HTR-8/SVneo (cell line): ENCODE data around the gene SLC11A1.
A peak's percentile ranks its signal among the peaks of the same experiment; 100 is the strongest.

Experiments used
- DNase-seq: peaks from one replicate; pipeline ENCODE4 v3.0.0; 2011; ENCODE audit warnings: low spot score, mixed read lengths; ENCODE audit not compliant: insufficient read length
- FAIRE-seq: peaks from 2 replicates; lab custom pipeline; 2011; peaks lifted over from hg19 to GRCh38; lab: Jason Lieb, UNC

The SLC11A1 gene

GRCh38 chr2:218402911-218403411, 20.9 kb downstream of the SLC11A1 start:
- FAIRE-seq: no peak
- DNase-seq: no peak

- DNase-seq: no peak
- FAIRE-seq: no peak
Measured at GRCh38 chr2:218403810-218404209, 21.7 kb downstream of the SLC11A1 start.

GRCh38 chr2:218404351-218405085, 22.4 kb downstream of the SLC11A1 start:
- DNase-seq: no peak
- no peak for FAIRE-seq

GRCh38 chr2:218405086-218405745, 23.1 kb downstream of the SLC11A1 start:
- no peak for FAIRE-seq

GRCh38 chr2:218405746-218406208, 23.7 kb downstream of the SLC11A1 start:
- no peak for DNase-seq
- FAIRE-seq: no peak

More at GRCh38 chr2:218405086-218405745, 23.1 kb downstream of the SLC11A1 start:
- no peak for DNase-seq

DNA sequence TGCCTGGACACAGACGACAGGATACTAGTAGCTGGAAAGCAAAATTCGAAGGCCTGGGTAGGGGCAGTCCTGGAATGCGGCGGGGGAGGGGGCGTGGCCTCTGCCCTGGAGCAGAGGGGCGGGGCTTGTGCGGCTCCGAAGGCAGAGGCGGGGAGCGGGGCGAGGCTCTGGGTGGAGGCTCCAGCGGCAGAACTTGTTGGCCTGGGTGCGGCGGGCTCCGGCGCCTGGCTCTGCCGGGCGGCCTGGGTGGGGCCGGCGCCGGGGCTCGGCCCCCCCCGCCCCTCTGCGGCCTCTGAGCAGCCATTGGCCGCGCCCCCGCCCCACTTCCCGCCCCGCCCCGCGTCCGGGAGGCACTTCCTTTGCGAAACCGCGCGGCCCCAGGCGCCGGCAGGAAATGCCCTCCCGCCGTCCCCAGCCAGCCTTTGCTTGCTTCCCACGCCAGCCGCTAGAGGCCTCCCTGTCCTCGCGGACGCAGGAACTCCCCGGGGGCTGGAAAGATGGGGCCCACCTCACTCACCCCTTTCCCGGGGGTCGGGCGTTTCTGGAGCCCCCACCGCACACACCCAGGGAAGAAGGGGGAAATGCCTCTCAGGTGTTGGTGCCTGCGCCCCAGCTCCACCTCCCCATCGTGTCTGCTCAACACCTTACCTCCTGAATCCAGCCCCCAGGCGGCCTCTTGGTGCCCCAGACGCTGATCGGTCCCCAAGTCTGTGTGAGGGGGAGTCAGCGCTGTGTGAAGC, 24.3 kb downstream of the SLC11A1 start:
- FAIRE-seq (peak; percentile 55), DNase-seq (peak; percentile 90)

DNA sequence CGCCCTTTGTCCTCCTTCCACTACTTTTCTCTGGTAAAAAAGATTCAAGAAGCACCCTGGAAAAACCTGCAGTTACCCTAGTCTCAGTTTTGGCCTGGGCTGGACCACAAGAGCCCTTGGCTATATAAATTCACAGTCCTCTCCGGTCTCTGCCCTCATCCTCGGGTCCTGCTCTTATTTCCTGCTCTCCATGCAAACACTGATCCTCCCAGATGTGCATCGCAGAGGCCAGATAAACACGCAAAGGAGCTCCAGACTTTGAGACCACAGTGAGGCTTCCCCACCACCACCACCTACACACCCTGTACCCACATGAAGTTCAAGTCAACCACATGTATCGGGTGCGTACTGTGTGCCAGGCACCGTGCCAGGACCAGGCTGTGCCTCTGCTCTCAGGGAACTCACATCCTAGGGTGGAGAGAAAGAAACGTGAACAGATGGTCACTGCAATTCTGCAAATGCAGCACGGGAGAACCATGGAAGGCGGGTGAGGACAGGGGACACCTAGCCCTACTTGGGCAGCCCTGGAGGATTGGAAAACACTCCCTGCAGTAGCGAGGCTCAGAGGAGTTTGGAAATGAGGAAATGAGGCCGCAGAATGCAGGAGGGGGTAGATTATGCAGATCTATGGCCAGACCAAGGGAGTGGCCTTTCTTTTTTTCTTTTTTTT, 25.0 kb downstream of the SLC11A1 start:
- DNase-seq: peak; percentile 35
- FAIRE-seq: no peak

GRCh38 chr2:218407717-218408116, 25.6 kb downstream of the SLC11A1 start:
- DNase-seq (no peak), FAIRE-seq (no peak)

- no peak for FAIRE-seq
- DNase-seq: no peak
Measured at GRCh38 chr2:218418321-218418716, 36.2 kb downstream of the SLC11A1 start.

GRCh38 chr2:218418717-218419458, 36.8 kb downstream of the SLC11A1 start, which contains the start of gene VIL1:
Gene VIL1 (plus strand): TSS chr2:218419123. CDS start chr2:218423779, 4,656 bp downstream.
- DNase-seq (no peak), FAIRE-seq (no peak)

DNA sequence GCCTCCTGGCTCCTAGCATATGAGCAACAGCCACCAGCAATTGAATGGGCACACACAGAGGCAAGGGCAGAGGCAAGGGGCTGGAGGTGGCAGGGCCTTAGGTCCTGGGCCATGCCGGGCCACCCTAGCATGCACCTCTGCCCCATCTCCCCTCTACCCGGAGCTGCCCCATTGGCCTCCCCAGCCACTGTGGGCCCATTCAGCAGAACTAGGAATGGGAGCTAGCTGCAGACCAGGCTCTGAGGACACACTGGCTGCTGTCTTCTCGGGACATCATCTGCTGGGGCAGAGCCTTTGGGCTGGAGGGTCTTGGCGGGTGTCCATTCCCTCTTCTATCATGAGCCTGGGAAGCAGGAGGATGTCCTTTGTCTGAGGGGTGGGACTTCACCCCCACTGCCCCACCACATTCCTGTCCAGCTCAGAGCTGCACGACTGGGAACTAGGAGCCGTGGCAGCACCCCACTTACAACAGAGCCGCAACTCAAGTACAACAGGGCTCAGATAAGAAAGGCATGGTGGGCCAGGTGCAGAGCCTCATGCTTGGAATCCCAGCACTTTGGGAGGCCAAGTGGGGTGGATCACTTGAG, 37.6 kb downstream of the SLC11A1 start:
- DNase-seq (no peak), FAIRE-seq (no peak)

DNA sequence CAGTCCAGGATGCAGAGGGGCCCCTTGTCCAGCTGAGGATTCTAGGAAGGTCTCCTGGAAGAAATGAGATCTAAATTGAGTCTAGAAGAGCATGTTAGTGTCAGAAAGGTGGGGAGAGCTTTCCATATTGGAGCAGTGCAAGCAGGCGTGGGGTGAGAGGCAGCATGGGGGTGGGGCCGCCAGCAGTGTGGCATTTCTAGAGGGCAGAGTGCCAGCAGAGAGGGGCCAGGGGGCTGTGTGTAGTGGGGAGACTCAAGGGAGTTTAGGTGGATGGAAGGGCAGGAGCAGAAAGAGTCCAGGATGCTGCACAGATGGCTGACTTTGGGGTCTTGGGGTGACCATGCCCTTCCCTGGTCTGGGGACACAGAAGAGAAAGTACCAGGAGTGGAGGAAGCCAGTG, 39.0 kb downstream of the SLC11A1 start:
- no peak for FAIRE-seq

GRCh38 chr2:218422403-218423086, 40.5 kb downstream of the SLC11A1 start:
- DNase-seq (no peak), FAIRE-seq (no peak)

More for the DNA sequence above, 39.0 kb downstream of the SLC11A1 start:
- DNase-seq: no peak

DNA sequence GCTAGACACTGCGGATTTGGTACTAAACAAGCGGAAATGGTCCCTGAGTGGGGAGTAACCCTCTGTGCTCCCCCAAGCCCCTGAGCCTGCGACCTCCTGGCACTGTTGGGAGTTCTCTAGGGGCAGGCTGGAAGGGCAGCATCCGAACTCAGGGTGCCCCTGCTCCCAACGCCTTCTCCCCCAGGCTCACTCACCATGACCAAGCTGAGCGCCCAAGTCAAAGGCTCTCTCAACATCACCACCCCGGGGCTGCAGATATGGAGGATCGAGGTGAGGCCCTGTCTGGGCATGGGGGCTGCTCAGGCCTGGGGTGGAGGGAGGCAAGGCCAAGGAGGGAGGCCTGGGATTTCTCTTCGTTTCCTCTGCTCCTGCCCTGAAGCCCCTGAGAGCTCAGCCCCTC, 41.5 kb downstream of the SLC11A1 start:
- DNase-seq: no peak
- FAIRE-seq: no peak

DNA sequence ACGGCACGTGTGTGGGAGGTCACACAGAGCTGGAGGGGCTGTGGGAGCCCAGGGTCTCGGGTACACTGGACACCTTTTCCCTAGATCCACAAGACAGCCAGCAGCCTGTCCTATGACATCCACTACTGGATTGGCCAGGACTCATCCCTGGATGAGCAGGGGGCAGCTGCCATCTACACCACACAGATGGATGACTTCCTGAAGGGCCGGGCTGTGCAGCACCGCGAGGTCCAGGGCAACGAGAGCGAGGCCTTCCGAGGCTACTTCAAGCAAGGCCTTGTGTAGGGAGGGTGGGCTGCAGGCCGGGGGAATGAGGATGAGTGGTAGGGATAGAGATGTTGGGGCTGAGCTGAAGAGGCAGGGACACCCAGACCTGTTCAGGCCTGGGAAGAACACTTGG, 43.5 kb downstream of the SLC11A1 start:
- DNase-seq: no peak
- FAIRE-seq: no peak

DNA sequence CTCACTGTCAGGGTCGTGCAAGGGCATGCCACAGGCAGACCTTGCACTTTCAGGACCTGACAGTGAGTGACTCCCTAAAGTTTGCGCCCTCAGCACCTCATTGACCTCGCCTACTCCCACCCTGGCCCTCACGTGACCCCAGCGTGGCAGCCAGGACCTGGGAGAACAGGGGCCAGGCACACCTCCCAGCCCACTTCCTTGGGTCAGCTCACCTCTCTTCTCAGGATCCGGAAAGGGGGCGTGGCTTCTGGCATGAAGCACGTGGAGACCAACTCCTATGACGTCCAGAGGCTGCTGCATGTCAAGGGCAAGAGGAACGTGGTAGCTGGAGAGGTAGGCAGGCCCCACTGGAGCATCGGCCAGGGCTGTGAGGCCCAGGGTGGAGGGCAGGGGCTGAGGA, 45.7 kb downstream of the SLC11A1 start:
- FAIRE-seq: no peak

DNA sequence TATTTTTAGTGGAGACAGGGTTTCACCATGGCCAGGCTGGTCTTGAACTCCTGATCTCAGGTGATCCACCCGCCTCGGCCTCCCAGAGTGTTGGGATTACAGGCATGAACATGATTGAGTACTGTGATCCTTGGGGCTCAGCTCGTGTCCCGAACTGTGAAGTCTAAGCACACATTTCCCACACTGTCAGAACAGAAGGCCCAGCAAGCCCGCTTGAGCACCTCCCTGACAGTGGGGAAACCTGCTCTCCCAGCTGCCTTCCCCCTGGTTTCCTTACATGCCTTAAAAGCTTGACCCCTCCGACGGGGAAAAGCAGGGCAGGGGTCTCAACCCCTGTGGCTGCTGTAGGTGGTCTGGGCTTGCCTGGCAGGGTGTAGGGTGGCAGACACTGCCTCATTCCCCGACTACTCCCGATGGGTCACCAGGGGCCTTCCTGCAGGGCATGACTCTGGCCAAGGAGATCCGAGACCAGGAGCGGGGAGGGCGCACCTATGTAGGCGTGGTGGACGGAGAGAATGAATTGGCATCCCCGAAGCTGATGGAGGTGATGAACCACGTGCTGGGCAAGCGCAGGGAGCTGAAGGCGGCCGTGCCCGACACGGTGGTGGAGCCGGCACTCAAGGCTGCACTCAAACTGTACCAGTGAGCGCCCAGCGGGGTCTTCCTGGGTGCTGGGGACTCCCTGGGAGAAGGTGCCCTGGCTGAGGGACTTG, 46.9 kb downstream of the SLC11A1 start:
- DNase-seq (no peak), FAIRE-seq (no peak)

More for the DNA sequence above, 45.7 kb downstream of the SLC11A1 start:
- DNase-seq: no peak
